HG02885 (cell line): Measurements from ENCODE around the gene KCNH8.
A peak's percentile ranks its signal among the peaks of the same experiment; 100 is the strongest.

Experiments used
- ATAC-seq: cut with Tn5 transposase; IDR thresholded peaks from one replicate; pipeline ENCODE4 v1.9.1; 2021; ENCODE audit warnings: mild to moderate bottlenecking; ENCODE audit not compliant: unreplicated experiment, poor library complexity

KCNH8 gene

DNA sequence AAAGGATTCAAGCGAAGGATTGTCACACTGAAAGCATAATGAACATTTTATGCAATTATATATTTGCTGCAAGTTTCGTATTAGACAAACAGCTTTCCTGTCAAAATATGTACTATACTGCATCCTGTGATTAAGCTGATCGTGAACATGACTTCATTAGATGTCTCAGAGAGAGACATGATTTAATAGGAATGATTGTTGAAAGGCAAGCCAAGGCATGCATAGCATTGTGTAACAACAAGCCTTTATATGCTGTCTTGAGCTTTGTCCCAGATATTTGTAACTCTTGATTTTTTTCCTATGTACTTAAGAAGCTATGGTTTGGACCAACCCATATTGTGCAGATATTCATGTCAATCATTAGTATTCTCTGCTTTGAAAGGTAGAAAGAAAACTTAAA, 309.1 kb downstream of the KCNH8 start:
- ATAC-seq = no peak

DNA sequence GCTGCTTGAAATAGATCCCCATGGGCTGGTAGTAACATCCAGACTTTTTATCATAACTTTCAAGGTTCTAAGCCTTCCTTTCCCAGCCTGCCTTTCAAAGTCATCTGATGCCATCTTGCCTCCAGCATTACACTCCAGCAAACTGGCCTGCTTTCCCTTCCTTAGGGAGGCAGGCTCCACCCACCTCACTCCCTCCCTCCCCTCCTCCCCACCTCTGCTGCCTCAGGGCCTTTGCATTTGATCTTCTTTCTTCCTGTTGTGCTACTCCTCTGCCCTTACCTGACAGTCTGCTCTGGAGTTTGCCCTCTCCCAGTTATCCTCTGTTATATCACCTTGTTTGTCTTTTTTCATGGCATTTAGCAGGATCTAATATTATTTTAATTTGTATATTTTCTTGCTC, 319.5 kb downstream of the KCNH8 start:
- ATAC-seq = no peak

DNA sequence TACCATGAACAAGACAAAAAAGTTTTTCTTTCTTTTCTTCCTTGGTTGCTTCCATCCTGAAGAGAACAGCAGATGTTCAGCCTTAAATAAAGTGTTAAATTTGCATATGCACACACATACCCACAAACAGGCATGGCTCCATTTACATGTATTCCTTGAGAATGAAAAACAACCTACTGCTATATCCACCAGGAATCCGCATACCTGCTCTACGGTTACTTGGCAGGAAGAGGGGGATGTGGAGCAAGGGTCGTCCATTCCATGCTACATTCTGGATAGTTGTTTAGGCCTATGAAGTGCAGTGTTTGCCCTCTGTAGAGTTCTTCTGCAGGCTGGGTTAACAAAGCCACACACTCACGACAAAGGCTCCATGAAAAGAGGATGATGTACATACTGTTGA, 322.8 kb downstream of the KCNH8 start:
- ATAC-seq = no peak

DNA sequence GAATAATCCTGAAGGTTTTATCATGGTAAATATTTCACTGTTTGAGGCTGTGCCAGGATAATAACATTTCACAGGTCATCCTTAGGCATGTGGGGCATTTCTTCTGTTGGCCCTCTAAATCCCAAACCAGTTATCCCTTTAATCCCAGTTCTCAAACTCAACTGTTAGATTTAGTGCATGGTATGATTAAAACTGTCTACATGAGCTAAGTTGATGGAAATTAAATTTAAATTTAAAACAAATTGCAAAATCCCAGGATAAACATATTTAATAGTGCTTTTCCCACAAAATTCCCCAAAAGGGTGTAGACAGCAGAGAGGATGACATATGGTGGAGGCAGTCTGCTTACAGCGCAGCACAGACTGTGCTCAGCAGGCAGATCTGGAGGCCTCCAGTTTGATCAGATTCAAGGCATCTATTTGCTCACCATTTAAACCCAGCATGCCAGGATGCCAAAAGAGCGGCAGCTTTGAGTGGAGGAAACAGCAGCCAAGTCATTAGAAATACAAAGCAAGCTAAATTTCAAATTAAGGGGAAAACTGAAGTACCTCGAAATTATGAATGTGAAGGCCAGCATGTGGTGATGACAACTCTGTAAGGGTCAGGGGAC, 325.8 kb downstream of the KCNH8 start:
- ATAC-seq = no peak

DNA sequence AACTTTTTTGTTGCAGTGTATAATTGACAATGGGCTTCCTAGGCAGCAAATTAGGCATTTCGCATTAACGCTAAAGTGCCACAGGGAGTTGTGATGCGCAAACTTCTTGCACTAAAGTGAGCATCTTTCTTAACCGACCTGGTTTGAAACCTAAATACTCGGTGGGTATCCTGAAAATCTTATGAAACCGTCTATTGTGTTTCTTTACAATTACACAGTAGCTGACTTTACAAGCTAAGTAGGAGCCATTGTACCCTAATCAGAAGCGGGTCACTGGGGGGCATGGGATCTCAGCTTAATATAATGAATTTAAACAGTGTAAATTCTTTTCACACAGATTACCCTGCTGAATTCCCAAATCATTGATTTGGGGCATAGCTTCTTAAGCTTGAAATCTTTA, 328.0 kb downstream of the KCNH8 start:
- no peak for ATAC-seq

DNA sequence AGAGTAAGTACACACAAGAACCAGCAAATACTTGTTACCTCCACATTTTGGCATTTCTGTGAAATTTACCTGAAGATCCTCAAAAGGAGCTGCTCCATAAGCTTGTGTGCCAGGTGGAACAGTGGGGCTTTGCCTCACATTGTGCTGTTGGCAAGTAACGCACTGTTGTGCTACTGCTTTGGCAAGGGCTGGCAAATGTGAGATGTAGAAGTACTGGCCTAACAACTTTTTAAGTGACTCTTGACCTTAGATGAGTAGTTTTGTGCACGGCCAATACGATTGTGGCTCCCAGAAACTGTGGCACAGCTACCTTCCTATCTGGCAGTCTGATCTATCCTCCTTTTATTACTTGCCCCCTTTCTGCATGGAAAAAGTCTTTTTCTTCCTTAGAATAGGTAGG, 337.0 kb downstream of the KCNH8 start:
- ATAC-seq = no peak

DNA sequence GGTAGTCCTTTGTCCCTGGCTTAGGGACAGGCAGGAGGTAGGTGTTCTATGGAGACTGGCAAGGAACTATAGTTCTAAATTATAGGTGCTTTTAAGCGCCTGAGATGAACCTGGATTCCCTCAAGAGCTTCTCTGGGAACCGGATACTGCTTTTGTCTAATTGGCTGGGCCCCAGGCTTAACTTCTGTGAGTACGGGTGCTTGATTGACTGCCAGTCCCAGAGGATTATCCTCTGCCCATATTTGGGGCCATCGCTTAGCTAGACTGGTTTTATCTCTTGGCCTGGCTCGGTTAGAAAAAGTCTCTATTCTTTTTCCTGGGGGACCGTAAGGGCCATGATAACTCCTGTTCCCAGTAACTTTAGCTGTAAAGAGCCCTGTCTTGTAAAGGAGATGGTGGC, 339.1 kb downstream of the KCNH8 start:
- ATAC-seq = no peak

DNA sequence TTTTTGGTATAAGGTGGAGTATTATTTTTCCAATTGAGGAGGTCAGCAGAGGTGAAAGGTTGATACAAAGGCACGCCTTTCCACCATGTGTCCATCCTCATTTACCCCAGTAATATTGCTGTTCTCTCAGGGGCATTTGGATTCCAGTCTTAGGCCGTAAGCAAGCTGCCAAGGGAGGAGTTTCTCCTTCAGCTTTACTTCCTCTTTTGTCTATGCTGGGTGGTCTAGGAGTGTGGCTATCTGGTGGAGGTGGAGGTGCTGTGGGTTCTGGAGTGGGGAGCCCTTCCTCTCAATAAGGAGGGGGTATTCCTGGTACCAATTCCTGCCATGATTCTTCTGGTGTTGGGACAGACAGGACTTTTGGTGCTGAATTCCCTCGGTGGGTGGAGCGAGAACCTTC, 340.6 kb downstream of the KCNH8 start:
- ATAC-seq = no peak

DNA sequence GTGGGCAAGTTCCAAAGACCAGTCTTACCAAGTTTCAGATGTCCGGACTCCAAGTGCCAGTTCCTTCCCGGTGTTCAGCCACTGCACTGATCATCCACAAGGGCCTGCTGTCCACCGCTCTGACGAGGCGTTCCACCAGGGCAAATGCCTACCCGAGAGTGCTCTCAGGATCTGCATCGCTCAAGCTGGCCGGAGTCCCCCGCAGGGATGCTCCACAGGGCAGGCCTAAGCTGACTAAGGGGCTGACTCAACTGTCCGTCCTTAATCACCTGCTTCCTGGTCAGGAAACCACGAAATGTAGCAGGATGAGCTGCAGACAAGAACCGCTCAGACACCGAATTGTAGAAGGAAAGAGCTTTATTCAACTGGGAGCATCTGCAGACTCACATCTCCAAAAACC, 341.6 kb downstream of the KCNH8 start:
- ATAC-seq = no peak

DNA sequence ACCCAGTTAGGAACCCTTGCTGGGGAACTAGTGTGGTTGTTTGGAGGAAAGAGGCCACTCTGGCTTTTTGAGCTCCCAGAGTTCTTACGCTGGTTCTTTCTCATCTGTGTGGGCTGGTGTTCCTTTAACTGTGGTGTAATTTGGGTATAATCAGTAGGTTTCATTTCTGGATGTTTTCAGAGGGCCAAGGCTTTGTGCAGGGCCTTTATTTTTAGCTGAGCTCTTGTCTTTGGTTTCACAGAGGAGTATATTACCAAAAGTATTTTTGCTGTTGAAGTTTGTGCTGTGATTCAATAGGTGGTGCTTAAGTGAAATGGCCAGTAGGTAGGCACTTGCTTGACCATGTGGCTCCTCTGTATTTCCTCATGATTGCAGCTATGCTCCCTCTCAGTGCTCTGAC, 357.9 kb downstream of the KCNH8 start:
- ATAC-seq = peak; percentile 66

DNA sequence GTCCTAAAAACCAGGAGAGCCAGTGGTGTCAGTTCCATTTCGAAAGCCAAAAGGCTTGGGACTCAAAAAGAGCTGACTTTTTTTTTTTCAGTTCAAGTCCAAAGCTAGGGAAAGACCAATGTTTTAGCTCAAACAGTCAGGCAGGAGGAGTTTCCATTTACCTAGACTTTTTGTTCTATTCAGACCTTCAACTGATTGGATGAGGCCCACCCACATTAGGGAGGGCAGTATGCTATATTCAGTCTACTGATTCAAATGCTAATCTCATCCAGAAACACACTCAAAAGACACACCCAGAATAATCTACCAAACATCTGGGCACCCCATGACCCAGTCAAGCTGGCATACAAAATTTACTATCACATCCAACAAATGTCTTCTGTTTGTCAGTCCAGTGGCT, 374.0 kb downstream of the KCNH8 start:
- ATAC-seq = no peak

DNA sequence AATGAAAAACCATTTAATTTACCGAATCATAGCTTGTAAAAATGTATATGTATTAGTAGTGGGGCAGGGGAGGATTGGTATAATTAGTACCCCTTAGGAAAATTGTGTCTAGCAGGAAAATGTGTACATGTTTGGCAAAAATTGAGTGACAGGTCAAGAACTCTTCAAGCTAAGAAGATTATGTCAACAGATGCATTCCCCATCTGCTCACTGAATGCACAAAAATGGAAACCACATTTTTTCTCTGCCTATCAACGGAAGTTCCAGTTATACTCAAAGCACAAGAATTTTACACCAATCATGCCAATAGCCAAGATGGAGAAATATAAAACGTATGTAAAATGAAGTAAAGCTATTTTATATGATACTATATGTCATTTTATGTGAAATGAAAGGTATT, 377.8 kb downstream of the KCNH8 start:
- no peak for ATAC-seq

DNA sequence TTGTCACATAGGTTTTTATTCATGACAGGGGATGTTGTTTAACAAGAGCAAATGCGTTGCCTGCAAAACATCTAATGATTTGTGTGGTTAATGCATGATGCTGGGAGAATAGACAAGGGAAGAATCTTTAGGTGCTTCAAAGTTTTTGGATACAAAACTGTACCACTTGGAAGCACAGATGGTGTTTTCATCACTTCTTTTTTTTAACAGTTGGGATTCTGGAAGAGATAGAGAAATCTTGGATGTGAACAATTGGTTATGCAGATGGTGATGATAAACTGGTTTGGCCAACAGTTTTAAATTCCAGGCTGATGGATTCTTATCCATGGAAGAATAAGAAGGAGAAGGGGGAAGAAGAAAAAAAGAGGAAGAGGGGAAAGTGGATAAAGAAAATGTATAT, 379.4 kb downstream of the KCNH8 start:
- no peak for ATAC-seq

DNA sequence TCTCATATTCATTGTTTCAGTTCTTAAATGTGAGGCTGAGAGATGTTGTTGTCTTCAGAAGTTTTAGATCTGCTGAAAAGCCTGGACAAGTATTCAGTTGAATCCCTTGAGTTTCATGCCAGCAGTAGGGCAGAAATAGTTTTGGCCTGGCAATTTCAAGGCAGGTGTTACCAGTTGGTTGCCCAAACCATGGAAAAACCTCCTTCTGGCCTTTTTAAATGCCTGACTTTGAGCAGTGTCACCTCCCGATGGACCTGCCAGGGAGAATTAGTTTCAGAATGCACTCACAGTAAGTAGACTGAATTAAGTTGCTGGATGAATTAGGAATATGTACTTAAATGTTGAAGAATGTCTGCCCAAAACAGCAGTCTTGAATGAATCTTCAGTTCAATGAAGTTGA, 383.1 kb downstream of the KCNH8 start:
- ATAC-seq = no peak

DNA sequence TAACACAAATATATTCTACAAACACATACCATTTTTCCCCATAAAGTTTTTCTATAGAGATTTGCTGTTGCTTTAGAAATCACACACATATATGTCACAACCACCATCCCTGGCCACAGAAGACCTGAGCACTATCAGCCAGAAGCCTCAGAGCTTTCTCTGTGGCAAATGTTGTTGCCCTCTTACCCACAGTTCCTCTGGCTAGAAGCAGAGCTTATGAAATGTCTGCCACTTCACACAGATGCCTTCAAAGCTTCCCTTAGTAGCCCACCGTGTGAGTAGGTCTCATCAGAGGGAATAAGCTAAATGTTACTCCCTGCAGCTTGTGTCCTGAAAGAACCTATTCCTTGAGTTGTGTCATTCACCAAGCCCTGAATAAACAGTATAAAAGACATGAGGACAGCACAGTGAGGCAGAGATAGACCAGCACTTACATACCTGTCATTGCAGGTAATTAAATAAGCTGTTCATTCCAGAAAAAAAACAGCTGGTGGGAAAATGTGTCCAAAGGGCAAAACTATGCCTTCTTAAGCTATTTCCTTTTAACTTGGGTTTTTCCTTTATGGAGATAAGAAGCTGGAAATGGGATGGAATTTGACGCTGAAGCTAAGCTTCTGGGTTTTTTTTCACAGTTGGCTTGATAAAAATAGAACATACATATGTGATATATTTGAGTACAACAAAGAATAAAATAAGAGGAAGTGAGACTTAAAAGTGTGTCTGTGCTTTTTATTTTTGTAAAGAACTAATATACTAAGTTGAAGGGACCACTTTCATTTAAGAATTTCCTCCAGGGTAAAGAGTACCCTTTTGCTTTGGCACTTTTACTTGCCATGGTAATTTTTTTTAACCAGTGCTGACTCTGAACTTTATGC, 391.4 kb downstream of the KCNH8 start:
- ATAC-seq = peak; percentile 63

DNA sequence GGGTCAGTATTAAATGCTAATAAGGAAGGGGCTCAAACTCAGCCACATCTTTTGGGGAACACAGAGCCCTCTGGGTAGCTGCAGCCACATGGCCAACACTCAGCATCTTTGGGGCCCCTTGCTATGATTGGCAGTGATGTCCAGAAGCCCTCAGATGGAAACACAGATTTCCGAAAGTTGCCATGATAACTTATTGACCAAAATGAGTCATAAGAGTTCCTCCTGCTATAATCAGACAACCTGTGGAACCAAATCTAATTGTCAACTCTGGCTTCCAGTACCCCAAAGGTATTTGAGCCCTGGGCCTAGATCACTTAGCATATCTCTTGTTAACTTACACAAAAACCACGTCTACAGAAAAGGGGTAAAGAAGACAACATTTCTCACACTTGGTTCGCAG, 392.2 kb downstream of the KCNH8 start:
- peak; percentile 24 for ATAC-seq

DNA sequence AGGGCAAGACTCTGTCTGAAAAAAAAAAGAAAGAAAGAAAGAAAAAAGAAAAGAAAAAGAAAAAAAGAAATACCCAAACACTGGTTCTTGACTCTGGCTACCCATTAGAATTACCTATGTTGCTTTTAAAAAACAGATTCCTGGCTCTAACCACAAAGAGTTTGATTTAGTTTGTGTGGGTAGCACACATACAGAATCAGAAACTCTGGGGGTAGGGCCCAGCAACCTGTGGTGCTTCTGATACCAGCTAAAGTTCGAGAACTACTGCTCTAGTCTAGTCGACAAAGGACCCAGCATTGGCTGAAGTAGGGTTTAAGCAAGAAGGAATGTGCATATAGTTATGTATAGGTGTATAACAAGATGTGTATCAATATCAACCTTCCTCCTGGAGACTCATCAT, 393.0 kb downstream of the KCNH8 start:
- peak; percentile 30 for ATAC-seq

DNA sequence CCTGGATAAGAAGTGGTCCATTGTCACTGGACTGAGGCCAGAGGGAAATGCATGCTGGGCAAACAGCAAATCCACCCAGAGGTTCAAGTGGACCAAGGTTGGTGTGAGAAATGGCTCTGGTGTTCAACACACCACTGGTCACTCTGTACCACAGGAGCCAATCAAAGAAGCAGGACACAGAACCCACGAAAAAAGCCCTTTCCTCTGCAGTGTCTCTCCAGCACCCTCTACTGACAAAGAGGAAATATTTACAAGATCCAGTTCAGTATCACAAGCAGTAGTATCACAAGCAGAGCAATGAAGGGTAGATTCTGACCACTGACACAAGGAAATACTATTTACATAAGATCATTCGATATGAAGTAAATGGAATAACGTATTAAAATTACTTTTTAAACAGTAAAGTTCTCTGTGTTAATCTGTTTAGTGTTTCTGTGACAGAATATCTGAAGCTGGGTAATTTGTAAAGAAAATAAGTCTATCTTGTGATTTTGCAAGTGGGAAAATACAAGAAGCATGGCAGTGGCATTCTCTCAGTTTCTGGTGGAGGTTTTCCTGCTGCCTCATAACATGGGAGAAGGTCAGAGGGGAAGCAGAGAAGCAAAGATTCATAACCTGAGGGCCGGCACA, 395.0 kb downstream of the KCNH8 start:
- peak; percentile 46 for ATAC-seq

DNA sequence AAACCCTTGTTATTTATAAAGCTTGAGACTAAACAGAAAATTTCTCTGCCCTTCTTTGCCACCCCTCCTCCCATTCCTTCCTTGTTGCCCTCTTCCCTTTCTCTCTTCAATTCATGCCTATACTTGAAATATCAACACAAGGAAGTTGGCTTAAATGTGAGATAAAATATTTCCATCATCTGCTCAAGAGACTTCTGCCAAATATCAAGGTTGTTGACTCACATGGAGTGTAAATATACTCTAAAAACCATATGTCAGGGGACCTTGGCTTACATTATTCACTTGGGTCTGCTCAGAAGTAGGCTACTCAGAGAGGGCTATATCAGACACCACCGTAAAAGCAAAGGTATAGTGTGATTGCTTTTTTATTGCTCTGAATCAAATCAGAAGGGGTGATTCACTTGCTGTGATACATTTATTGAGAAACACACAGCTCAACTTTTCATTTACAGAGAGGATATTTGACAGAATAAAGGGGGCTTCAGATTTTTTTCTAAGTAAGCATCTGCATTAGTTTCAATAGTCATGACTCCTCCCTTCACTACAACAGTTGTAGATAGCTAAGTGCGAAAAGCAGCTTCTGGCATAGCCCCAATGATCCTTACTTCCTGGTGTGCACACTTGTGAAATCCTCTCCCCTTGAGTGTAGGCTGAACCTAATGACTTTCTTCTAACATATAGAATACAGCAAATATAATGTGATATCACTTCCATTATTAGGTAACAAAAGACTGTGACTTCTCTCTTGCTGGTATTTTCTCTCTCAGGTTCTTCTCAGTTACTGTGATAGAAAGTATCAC, 399.6 kb downstream of the KCNH8 start:
- no peak for ATAC-seq

DNA sequence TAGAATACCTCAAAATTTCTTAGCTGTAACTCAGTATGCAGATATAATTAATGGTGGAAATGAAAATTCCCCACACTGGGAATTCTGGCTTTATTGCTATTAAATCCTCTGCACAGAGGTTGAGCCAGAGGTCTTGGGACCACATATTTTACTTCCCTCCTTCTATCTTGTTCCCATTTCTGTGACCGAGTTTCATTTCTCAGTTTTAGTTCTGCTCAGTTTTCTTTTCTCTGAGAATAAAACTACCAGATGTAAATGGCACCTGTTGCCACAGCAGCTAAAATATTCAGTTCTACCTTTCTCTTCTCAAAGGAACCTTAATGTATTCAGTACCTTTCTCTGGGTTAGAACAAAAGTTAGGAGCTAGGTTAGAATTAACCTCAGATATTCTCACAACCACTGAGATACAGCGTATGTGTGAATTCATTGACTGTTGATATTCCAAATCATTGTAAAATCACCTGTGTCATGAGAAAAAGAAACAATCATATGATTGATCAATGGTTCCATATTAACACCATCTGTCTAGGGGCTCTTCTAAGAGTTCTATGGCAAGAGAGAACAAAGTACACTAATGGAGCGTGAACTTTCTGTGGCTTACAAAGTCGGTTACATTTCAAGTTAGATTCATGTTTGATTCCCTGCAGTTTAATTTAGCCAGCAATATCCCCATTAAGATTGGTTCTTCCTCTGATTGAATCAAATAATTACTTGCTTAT, 411.6 kb downstream of the KCNH8 start:
- ATAC-seq = peak; percentile 93
